Upper lobe of right lung (tissue), 1 donor: Measurements from ENCODE around the gene ZNF385A. TPM values are rescaled to one million over a fixed set of nuclear protein-coding genes. Genes with fewer than 3 reads are reported as not detected.

Experiments used
- ATAC-seq: fragments of 200-7000 bp; cut with Tn5 transposase; one replicate; pipeline ENCODE4 v1.9.1; 2020; ENCODE audit warnings: mild to moderate bottlenecking, moderate library complexity
- DNase-seq: peaks from one replicate; pipeline ENCODE4 v3.0.0-alpha.2; 2020
- H3K27ac ChIP-seq: fragments of 200-600 bp; one replicate; pipeline ENCODE4 v1.8.0; 2022
- H3K27me3 ChIP-seq: fragments of 200-600 bp; one replicate; pipeline ENCODE4 v1.8.0; 2022; ENCODE audit warnings: mild to moderate bottlenecking
- H3K36me3 ChIP-seq: fragments of 200-600 bp; one replicate; pipeline ENCODE4 v1.8.0; 2022
- H3K4me1 ChIP-seq: fragments of 200-600 bp; one replicate; pipeline ENCODE4 v1.8.0; 2022
- H3K4me3 ChIP-seq: fragments of 200-600 bp; one replicate; pipeline ENCODE4 v1.8.0; 2022; ENCODE audit warnings: mild to moderate bottlenecking
- H3K9me3 ChIP-seq: fragments of 200-600 bp; one replicate; pipeline ENCODE4 v1.8.0; 2022
- CTCF ChIP-seq: fragments of 200-600 bp; IDR thresholded peaks from one replicate; pipeline ENCODE4 v1.8.0; 2022; ENCODE audit warnings: antibody characterized with exemption
- intact Hi-C: fragments of 100-400 bp; cut with DNase I; formaldehyde crosslinking; loops from one replicate; pipeline ENCODE4 v1.11.0; 2022
- total RNA-seq: library from RNA; stranded (reverse); fragmentation: NEBNext Ultra II Directional; extraction: Animal tissue kit (Norgen Biotek cat#: 25700); gene quantifications from one replicate; pipeline ENCODE4 v1.2.1, GENCODE V29; 2021
- donor health status: DM: no; HTN: yes; CAD: no; lungs with severe emphysema.

ZNF385A gene
- total RNA-seq, 1 donor from 2014 or later: 26.6 TPM

GRCh38 chr12:54407183-54407905 lies 22.8 kb upstream of the ZNF385A start:
- no peak for TF ChIP-seq CTCF
- peaks cover 24% of the 10 kb centered on the region for H3K4me1 ChIP-seq
- H3K9me3 ChIP-seq: no peaks in the 10 kb centered on the region
- H3K36me3 ChIP-seq: peaks cover 65% of the 10 kb centered on the region
- no peak overlapping the region for H3K4me3 ChIP-seq
- no peaks in the 10 kb centered on the region for H3K27me3 ChIP-seq
- ATAC-seq (peak; percentile 42), DNase-seq (no peak)
- intact Hi-C loops: no loop called here
- no peak overlapping the region for H3K27ac ChIP-seq

- Histone ChIP-seq H3K4me3 (no peak overlapping the region), H3K9me3 (no peaks in the 10 kb centered on the region), H3K4me1 (peaks cover 8% of the 10 kb centered on the region), H3K27ac (no peak overlapping the region), H3K36me3 (peaks cover 83% of the 10 kb centered on the region), H3K27me3 (no peaks in the 10 kb centered on the region)
- no peak for ATAC-seq
- intact Hi-C loops: no loop called here
- no peak for TF ChIP-seq CTCF
- DNase-seq: no peak
Measured at GRCh38 chr12:54405573-54405972, 21.0 kb upstream of the ZNF385A start.

GRCh38 chr12:54405106-54405505 lies 20.6 kb upstream of the ZNF385A start:
- Histone ChIP-seq H3K4me3 (no peak overlapping the region), H3K4me1 (peaks cover 4% of the 10 kb centered on the region), H3K9me3 (no peaks in the 10 kb centered on the region), H3K36me3 (peaks cover 88% of the 10 kb centered on the region), H3K27ac (no peak overlapping the region), H3K27me3 (no peaks in the 10 kb centered on the region)
- no peak for TF ChIP-seq CTCF
- DNase-seq (no peak), ATAC-seq (no peak)
- intact Hi-C loops: no loop called here

- ATAC-seq (peak; percentile 54), DNase-seq (no peak)
- H3K4me1 ChIP-seq: peaks cover 4% of the 10 kb centered on the region
- peaks cover 94% of the 10 kb centered on the region for H3K36me3 ChIP-seq
- peak overlapping the region; percentile 6 for H3K27ac ChIP-seq
- no peak overlapping the region for H3K4me3 ChIP-seq
- intact Hi-C loops: no loop called here
- H3K27me3 ChIP-seq: no peaks in the 10 kb centered on the region
- no peaks in the 10 kb centered on the region for H3K9me3 ChIP-seq
- peak; percentile 96 for TF ChIP-seq CTCF
Measured at GRCh38 chr12:54404061-54405004, 19.8 kb upstream of the ZNF385A start.

GRCh38 chr12:54401119-54401518 lies 16.6 kb upstream of the ZNF385A start:
- no peaks in the 10 kb centered on the region for H3K4me1 ChIP-seq
- ATAC-seq (no peak), DNase-seq (no peak)
- no peak overlapping the region for H3K4me3 ChIP-seq
- no peak for TF ChIP-seq CTCF
- H3K36me3 ChIP-seq: peaks cover 100% of the 10 kb centered on the region
- H3K27me3 ChIP-seq: no peaks in the 10 kb centered on the region
- H3K27ac ChIP-seq: no peak overlapping the region
- no peaks in the 10 kb centered on the region for H3K9me3 ChIP-seq
- intact Hi-C loops: no loop called here
